Left renal pelvis (tissue), 4 donors: Measurements from ENCODE around the gene GABRA1. TPM values are rescaled to one million over a fixed set of nuclear protein-coding genes. Genes with fewer than 3 reads are reported as not detected.

ENCODE experiments used
- polyA plus RNA-seq, 4 donors: library from polyadenylated mRNA; unstranded; fragments of 120-200 nt; gene quantifications; one replicate each; pipeline ENCODE4 v1.2.1, GENCODE V29; 2013; ENCODE audit not compliant: insufficient read length in 4 of 4

Gene GABRA1
- polyA plus RNA-seq, 4 donors = 0.11 TPM; not detected in 3

Other genes with a start within 250 kb of the GABRA1 start
- gene GABRA6, start 162.4 kb upstream of the GABRA1 start, polyA plus RNA-seq = under 1 TPM in 1 of 4 donors, not detected in 3; 0.24 TPM
- gene GABRG2, start 219.7 kb downstream of the GABRA1 start, polyA plus RNA-seq = under 1 TPM; 0.06 to 0.11 (median 0.10) TPM